ENCODE data around the gene SRSF1.
"Not testable (repeated sequence)": the region's sequence is repeated elsewhere in the genome, so short reads cannot be mapped to it uniquely, and the experiment has no call there.

GRCh38 chr17:58044256-58044655 lies 37.2 kb upstream of the SRSF1 start:
- not testable (repeated sequence) for TF ChIP-seq MAX (IDR thresholded peaks at IDR 0.05); CTCF (IDR thresholded peaks at IDR 0.05); RAD21 (conservative IDR thresholded peaks at IDR 0.05 in 1 of 2, IDR thresholded peaks at IDR 0.05 in 1 of 2); PBX3 (IDR thresholded peaks at IDR 0.05); HOXA7 (CRISPR knock-in tag; IDR thresholded peaks at IDR 0.05); EP300 (IDR thresholded peaks at IDR 0.05); ZSCAN20 (CRISPR knock-in tag; IDR thresholded peaks at IDR 0.05)
